IMR-90 (cell line): Measurements from ENCODE around the gene STRA8.

ENCODE experiments used
- BHLHE40 ChIP-seq: fragments of 150-350 bp; IDR thresholded peaks from 2 replicates; pipeline ENCODE4 v1.6.1; 2016; ENCODE audit warnings: mild to moderate bottlenecking, low read depth, low read length
- CTCF ChIP-seq: conservative IDR thresholded peaks from 2 replicates; pipeline ENCODE4 v1.5.1; 2012; ENCODE audit warnings: mild to moderate bottlenecking, low read depth, low read length, improper control_type of control experiment
- MAZ ChIP-seq: IDR thresholded peaks from 2 replicates; pipeline ENCODE4 v1.6.1; 2012; ENCODE audit warnings: low read depth, mild to moderate bottlenecking, low read length, improper control_type of control experiment, moderate library complexity, borderline replicate concordance
- MXI1 ChIP-seq: IDR thresholded peaks from 2 replicates; pipeline ENCODE4 v1.6.1; 2012; ENCODE audit warnings: low read depth, mild to moderate bottlenecking, low read length, moderate library complexity, borderline replicate concordance
- POLR2A ChIP-seq: IDR thresholded peaks from 2 replicates; pipeline ENCODE4 v1.6.1; 2012; ENCODE audit warnings: mild to moderate bottlenecking, low read depth, low read length
- RAD21 ChIP-seq: IDR thresholded peaks from 2 replicates; pipeline ENCODE4 v1.6.1; 2012; ENCODE audit warnings: low read length, improper control_type of control experiment
- RCOR1 ChIP-seq: IDR thresholded peaks from 2 replicates; pipeline ENCODE4 v1.6.1; 2012; ENCODE audit warnings: mild to moderate bottlenecking, low read length, improper control_type of control experiment; ENCODE audit not compliant: insufficient replicate concordance
- RFX5 ChIP-seq: IDR thresholded peaks from 2 replicates; pipeline ENCODE4 v1.8.0; 2012; ENCODE audit warnings: low read depth, mild to moderate bottlenecking, low read length, moderate library complexity
- USF2 ChIP-seq: fragments of 150-350 bp; IDR thresholded peaks from 2 replicates; pipeline ENCODE4 v1.6.1; 2017; ENCODE audit warnings: mild to moderate bottlenecking, antibody characterized with exemption, low read length, low read depth

GRCh38 chr7:135186841-135187253 is 46.8 kb upstream of the STRA8 start:
- no peak for TF ChIP-seq RFX5
- TF ChIP-seq CTCF: no peak
- TF ChIP-seq USF2: no peak
- TF ChIP-seq BHLHE40: no peak
- no peak for TF ChIP-seq RCOR1
- no peak for TF ChIP-seq RAD21
- no peak for TF ChIP-seq POLR2A
- TF ChIP-seq MXI1: no peak
- TF ChIP-seq MAZ: no peak
